AG04450 (cell line): Measurements from ENCODE around the gene UTS2. TPM values are rescaled to one million over a fixed set of nuclear protein-coding genes. Genes with fewer than 3 reads are reported as not detected.

Source experiments
- CTCF ChIA-PET: fragments of 300-600, 350-600 bp; formaldehyde crosslinking; extraction: SDS; loops from one replicate; lab custom pipeline; 2022; ENCODE audit warnings: antibody characterized with exemption, inconsistent platforms; lab: Charles Lee
- POLR2A ChIA-PET: fragments of 350-600 bp; formaldehyde crosslinking; extraction: SDS; loops from one replicate; lab custom pipeline; 2021; ENCODE audit warnings: antibody characterized with exemption, inconsistent platforms; lab: Yijun Ruan, JAX
- DNase-seq: peaks from one replicate; pipeline ENCODE4 v3.0.0-alpha.2; 2011; ENCODE audit warnings: low read depth, low spot score
- H3K27ac ChIP-seq: one replicate; pipeline ENCODE4 v1.5.1; 2012; ENCODE audit warnings: low read depth, low read length, control low read depth
- H3K27me3 ChIP-seq: one replicate; pipeline ENCODE4 v1.6.0; 2012; ENCODE audit warnings: low read length; ENCODE audit not compliant: control insufficient read depth, insufficient read depth
- H3K4me3 ChIP-seq: 2 replicates; pipeline ENCODE4 v1.5.1; 2011; ENCODE audit warnings: mild to moderate bottlenecking, low read depth, low read length, control low read depth
- H3K9me3 ChIP-seq: 2 replicates; pipeline ENCODE4 v1.5.1; 2012; ENCODE audit warnings: low read length; ENCODE audit not compliant: control insufficient read depth, insufficient read depth
- polyA plus RNA-seq: library from polyadenylated mRNA; depleted of rRNA; stranded (reverse); fragments of >200 nt; gene quantifications from 2 replicates; pipeline ENCODE4 v1.2.3, GENCODE V29; 2011
- TF ChIP-seq, protein P1 (sequence below): IDR thresholded peaks from 2 replicates; pipeline ENCODE4 v1.5.1; 2011; ENCODE audit warnings: low read depth, low read length, control low read depth, inconsistent platforms

UTS2 gene
- polyA plus RNA-seq, 1 experiment, result 0.06 TPM

DNA sequence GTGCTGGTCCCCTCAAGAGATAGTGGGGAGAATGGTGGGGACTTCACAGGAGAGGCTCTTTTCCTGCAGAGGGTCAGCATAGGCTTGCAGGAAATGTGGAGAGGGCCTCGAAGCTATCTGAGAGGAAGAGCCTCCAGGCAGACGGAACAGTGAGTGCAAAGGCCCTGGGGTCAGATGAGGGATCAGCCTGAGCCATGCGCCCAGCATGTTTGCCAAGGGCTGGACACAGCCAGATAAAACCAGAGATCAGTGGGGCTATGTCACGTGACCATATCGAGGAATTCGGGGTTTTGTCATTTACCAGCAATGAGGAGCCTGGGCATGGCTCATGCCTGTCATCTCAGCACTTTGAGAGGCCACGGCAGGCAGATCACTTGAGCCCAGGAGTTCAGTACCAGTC, 6.5 kb upstream of the UTS2 start:
- no peak for DNase-seq
- TF ChIP-seq, protein P1, sequence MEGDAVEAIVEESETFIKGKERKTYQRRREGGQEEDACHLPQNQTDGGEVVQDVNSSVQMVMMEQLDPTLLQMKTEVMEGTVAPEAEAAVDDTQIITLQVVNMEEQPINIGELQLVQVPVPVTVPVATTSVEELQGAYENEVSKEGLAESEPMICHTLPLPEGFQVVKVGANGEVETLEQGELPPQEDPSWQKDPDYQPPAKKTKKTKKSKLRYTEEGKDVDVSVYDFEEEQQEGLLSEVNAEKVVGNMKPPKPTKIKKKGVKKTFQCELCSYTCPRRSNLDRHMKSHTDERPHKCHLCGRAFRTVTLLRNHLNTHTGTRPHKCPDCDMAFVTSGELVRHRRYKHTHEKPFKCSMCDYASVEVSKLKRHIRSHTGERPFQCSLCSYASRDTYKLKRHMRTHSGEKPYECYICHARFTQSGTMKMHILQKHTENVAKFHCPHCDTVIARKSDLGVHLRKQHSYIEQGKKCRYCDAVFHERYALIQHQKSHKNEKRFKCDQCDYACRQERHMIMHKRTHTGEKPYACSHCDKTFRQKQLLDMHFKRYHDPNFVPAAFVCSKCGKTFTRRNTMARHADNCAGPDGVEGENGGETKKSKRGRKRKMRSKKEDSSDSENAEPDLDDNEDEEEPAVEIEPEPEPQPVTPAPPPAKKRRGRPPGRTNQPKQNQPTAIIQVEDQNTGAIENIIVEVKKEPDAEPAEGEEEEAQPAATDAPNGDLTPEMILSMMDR, result no peak
- peaks cover 3% of the 10 kb centered on the region; the same call in 1 of the 2 replicates for H3K9me3 ChIP-seq
- no peak overlapping the region for H3K27ac ChIP-seq
- no peak overlapping the region for H3K4me3 ChIP-seq
- peaks cover 3% of the 10 kb centered on the region for H3K27me3 ChIP-seq
- ChIA-PET CTCF (no interaction called here), POLR2A (no interaction called here)

DNA sequence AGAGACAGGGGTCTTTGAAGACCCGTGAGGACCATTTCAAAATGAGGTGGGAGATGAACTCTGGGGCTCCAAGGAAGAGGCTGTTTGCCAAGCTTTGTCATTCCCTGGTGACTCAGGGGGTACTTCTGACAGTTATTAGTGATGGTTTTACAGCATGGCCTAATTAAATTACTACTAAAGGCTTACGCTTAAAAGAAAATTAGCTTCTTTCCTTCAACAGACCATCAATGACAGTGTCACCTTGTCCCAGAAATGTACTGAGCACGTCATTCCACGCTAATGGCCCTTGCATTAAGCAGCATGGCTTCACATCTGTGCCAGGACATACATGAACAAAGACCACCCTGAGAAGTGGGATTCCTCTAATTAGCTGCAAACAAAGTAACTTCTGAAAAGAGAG, 5.1 kb upstream of the UTS2 start:
- peaks cover 3% of the 10 kb centered on the region for H3K27me3 ChIP-seq
- no peak for DNase-seq
- H3K9me3 ChIP-seq, result no peaks in the 10 kb centered on the region
- ChIA-PET POLR2A (no interaction called here), CTCF (interaction anchor here (1.2 kb wide), 1 partner anchor 106 kb away, joined by 3 read pairs; no protein-coding TSS in a partner anchor)
- TF ChIP-seq, protein P1, result no peak
- H3K27ac ChIP-seq, result no peak overlapping the region
- no peak overlapping the region for H3K4me3 ChIP-seq

DNA sequence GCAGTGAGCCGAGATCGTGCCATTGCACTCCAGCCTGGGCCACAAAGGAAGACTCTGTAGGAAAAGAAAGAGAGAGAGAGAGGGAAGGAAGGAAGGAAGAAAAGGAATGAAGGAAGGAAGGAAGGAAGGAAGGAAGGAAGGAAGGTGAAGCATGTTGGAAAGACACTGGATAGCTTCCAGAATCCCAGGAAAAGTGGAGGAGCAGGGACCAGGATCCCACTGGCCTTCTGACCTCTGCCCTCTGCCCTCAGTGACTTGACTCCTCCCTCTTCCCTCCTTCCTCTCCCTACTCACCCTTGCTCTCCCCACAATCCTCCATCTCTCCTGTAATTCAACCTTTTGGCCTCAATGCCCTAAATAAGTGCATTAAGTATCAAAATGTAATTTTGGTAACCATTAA, 4.1 kb upstream of the UTS2 start:
- CTCF ChIA-PET, result interaction anchor here (0.7 kb wide), 1 partner anchor 67 kb away, joined by 3 read pairs; no protein-coding TSS in a partner anchor
- Histone ChIP-seq H3K9me3 (no peaks in the 10 kb centered on the region), H3K4me3 (no peak overlapping the region), H3K27me3 (peaks cover 2% of the 10 kb centered on the region), H3K27ac (no peak overlapping the region)
- TF ChIP-seq, protein P1, result no peak
- no peak for DNase-seq
- POLR2A ChIA-PET, result no interaction called here

DNA sequence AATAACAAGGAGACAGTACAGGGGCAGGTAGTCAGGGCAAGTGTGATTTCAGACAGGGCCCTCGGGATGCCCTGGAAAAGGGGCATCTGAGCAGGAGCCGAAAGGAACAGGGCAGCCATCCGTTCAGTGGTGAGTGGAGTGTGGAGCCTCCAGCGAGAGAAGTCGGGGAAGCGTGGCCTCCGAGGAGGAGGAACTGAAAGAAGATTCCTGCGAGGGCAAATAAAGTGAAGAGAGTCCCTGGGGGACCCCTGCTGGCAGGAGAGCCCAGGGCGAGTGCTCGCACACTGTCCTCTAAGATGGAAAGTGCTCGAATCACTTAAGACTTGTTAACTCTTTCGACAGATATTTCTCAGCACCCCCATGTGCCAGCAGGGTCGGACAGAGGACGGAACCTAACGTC, 3.5 kb upstream of the UTS2 start:
- Histone ChIP-seq H3K4me3 (no peak overlapping the region), H3K27ac (no peak overlapping the region), H3K27me3 (peaks cover 1% of the 10 kb centered on the region), H3K9me3 (no peaks in the 10 kb centered on the region)
- CTCF ChIA-PET, result no interaction called here
- POLR2A ChIA-PET, result no interaction called here
- TF ChIP-seq, protein P1, result peak; percentile 36
- no peak for DNase-seq

DNA sequence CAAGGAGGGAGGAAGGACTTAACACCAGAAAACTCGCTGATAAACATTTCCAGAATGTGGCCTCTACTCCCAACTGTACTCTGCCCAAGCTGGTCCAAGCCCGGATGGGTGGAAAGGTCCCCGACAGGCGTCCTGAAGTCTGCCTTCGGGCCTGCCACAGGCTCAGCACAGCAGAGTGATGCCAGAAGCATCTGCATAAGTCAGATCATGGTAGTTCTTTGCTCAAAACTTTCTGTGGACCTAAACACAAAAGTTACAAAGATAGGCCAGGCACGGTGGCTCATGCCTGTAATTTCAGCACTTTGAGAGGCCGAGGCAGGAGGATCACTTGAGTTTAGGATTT, 790 bp upstream of the UTS2 start:
- ChIA-PET POLR2A (no interaction called here), CTCF (no interaction called here)
- TF ChIP-seq, protein P1, result no peak

More for the DNA sequence above, 790 bp upstream of the UTS2 start:
- Histone ChIP-seq H3K9me3 (no peaks in the 10 kb centered on the region), H3K27me3 (no peaks in the 10 kb centered on the region), H3K4me3 (no peak overlapping the region), H3K27ac (no peak overlapping the region)
- DNase-seq, result no peak
